Heart right ventricle (tissue), 16 donors: ENCODE data around the gene MYLK4. TPM values are rescaled to one million over a fixed set of nuclear protein-coding genes. Genes with fewer than 3 reads are reported as not detected.

Experiments
- ATAC-seq, 8 donors: fragments of 200-7000 bp; cut with Tn5 transposase; one replicate each; pipeline ENCODE4 v1.9.1; 2020; ENCODE audit warnings: mild to moderate bottlenecking in 8 of 8, moderate library complexity in 8 of 8, moderate number of reproducible peaks in 1 of 8
- DNase-seq, 2 donors: peaks; one replicate each; pipeline ENCODE4 v3.0.0-alpha.2; 2020
- H3K27ac ChIP-seq, 10 donors: fragments of 200-600 bp; sonication (generic) in 2 of 10; one replicate each; pipeline versions ENCODE4 v1.5.0 to v1.8.0; 2020 to 2022; ENCODE audit warnings: mild to moderate bottlenecking in 3 of 10
- H3K27me3 ChIP-seq, 7 donors: fragments of 200-600 bp; one replicate each; pipeline ENCODE4 v1.8.0; 2021 to 2022; ENCODE audit warnings: mild to moderate bottlenecking in 2 of 7
- H3K36me3 ChIP-seq, 9 donors: fragments of 200-600 bp; sonication (generic) in 1 of 9; one replicate each; pipeline versions ENCODE4 v1.5.0 to v1.8.0; 2020 to 2022; ENCODE audit warnings: mild to moderate bottlenecking in 2 of 9
- H3K4me1 ChIP-seq, 9 donors: fragments of 200-600 bp; sonication (generic) in 1 of 9; one replicate each; pipeline versions ENCODE4 v1.5.0 to v1.8.0; 2020 to 2022; ENCODE audit warnings: mild to moderate bottlenecking in 4 of 9
- H3K4me3 ChIP-seq, 10 donors: fragments of 200-600 bp; sonication (generic) in 2 of 10; one replicate each; pipeline versions ENCODE4 v1.5.0 to v1.8.0; 2020 to 2022; ENCODE audit warnings: mild to moderate bottlenecking in 7 of 10, moderate library complexity in 2 of 10
- H3K9me3 ChIP-seq, 11 donors: fragments of 200-600 bp in 10 of 11; sonication (generic) in 2 of 11; one replicate each; pipeline versions ENCODE4 v1.5.0 to v1.8.0; 2013 to 2022; ENCODE audit warnings: mild to moderate bottlenecking in 2 of 11, control low read depth in 1 of 11, moderate library complexity in 1 of 11
- WGBS, 2 donors: extraction: QIAGEN DNeasy Blood & Tissue Kit; methylation state at CpG; one replicate each; pipeline ENCODE4 v1.1.7; 2013; ENCODE audit warnings: inconsistent platforms in 1 of 2; 5-methylcytosine and 5-hydroxymethylcytosine counted together
- intact Hi-C, 10 donors: fragments of 100-400 bp; cut with DNase I; formaldehyde crosslinking; loops; one replicate each; pipeline versions ENCODE4 v1.11.1 to v1.14.2; 2022
- polyA plus RNA-seq, 2 donors: library from polyadenylated mRNA; stranded (reverse); fragments of 200-250 nt; gene quantifications; one replicate each; pipeline ENCODE4 v1.2.3, GENCODE V29; 2013
- total RNA-seq, 10 donors: library from RNA; stranded (reverse); fragmentation: NEBNext Ultra II Directional in 3 of 10; extraction: Animal tissue kit (Norgen Biotek cat#: 25700) in 3 of 10; gene quantifications; one replicate each; pipeline versions ENCODE4 v1.2.1 to v1.2.4, GENCODE V29; 2021 to 2023
- TF ChIP-seq, protein P1 (sequence below), 9 donors: fragments of 200-600 bp; sonication (generic) in 2 of 9; IDR thresholded peaks; one replicate each; pipeline versions ENCODE4 v1.5.0 to v1.8.0; 2021 to 2022; ENCODE audit warnings: antibody characterized with exemption in 9 of 9, mild to moderate bottlenecking in 5 of 9, moderate library complexity in 1 of 9
- donor health status: Arrhythmogenic right ventricular cardiomyopathy.
- donor health status: ischemic (EF 13 %, LVEDD 7.1; RV severe dilation, severe dysfunction).
- donor health status: healthy with polysubstance abuse.
- donor health status: DM: no; HTN: yes; CAD: no.
- donor health status: DM: no; HTN: no; CAD: no.
- donor health status: ischemic (EF 25% LVEDD 6.9; RV normal size, moderate dysfunction).
- donor health status: ischemic (EF 25% LVEDD 5.7; RV mildly dilated, moderate dysfunction).
- donor health status: healthy.
- donor health status: DM: yes; HTN: yes; CAD: no.
- donor health status: Ischemic cardiomyopathy.
- donor health status: ischemic (EF 35%, LVEDD 5.7; RV mildly dilated, moderate dysfunction).
- donor health status: nonischemic (EF 11% LVEDD 7.7; RV severe dilation, severe dysfunction).
- donor health status: DM: yes; HTN: yes; CAD: no.
- donor health status: PGD.
- donor health status: ischemic (EF 29% LVEDD 5.4; RV normal size, mild dysfunction).
- donor health status: nonischemic (EF 23%, LVEDD 6.1; RV moderate dilation, normal function).

Gene MYLK4
- total and polyA plus RNA-seq, 12 donors: 0.13 to 2.5 (median 0.92) TPM

DNA sequence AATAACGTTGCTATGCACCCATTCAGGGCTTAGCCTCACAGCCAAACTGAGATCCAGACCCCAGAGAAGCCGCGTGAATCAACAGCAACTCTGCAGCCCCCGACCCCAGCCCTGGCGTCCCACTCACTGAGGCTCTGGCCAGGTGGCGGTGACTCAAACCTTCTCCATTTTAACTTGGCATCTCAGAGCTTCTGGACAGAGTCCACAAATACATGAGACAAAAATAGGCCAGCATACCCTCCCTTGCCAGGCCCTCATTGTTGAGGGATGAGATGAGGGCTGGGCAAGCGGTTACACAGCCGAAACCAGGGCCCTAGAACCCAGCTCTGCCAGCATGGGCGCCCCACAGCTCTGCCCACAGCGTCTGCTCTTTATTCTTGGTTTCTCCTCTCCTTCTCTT, 118.4 kb downstream of the MYLK4 start:
- H3K4me3 ChIP-seq: no peak overlapping the region
- H3K36me3 ChIP-seq: no peaks in the 10 kb centered on the region
- peak; percentile 31 to 86 (median 60) for ATAC-seq
- peak overlapping the region in 7 of 10 donors; percentile 55 to 94 (median 83) for H3K27ac ChIP-seq
- H3K4me1 ChIP-seq: peaks cover 2 to 34% (median 22%) of the 10 kb centered on the region in 9 donors
- 43 to 61% methylated on average over 10 of the region's 10 CpGs for WGBS, 2 donors
- TF ChIP-seq, protein P1, sequence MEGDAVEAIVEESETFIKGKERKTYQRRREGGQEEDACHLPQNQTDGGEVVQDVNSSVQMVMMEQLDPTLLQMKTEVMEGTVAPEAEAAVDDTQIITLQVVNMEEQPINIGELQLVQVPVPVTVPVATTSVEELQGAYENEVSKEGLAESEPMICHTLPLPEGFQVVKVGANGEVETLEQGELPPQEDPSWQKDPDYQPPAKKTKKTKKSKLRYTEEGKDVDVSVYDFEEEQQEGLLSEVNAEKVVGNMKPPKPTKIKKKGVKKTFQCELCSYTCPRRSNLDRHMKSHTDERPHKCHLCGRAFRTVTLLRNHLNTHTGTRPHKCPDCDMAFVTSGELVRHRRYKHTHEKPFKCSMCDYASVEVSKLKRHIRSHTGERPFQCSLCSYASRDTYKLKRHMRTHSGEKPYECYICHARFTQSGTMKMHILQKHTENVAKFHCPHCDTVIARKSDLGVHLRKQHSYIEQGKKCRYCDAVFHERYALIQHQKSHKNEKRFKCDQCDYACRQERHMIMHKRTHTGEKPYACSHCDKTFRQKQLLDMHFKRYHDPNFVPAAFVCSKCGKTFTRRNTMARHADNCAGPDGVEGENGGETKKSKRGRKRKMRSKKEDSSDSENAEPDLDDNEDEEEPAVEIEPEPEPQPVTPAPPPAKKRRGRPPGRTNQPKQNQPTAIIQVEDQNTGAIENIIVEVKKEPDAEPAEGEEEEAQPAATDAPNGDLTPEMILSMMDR (IDR thresholded peaks at IDR 0.05): no peak
- DNase-seq: peak; percentile 25 to 56
- no peaks in the 10 kb centered on the region for H3K9me3 ChIP-seq
- intact Hi-C loops: loop anchor here in 8 of 10 donors (5.0 to 10.0 kb wide), 16 partner anchors 112 to 1035 kb away; partner anchors contain the start of genes FOXC1 (in 2 of the 8), GMDS (in 1 of the 8) and MYLK4 (in 1 of the 8)
- H3K27me3 ChIP-seq: no peaks in the 10 kb centered on the region

DNA sequence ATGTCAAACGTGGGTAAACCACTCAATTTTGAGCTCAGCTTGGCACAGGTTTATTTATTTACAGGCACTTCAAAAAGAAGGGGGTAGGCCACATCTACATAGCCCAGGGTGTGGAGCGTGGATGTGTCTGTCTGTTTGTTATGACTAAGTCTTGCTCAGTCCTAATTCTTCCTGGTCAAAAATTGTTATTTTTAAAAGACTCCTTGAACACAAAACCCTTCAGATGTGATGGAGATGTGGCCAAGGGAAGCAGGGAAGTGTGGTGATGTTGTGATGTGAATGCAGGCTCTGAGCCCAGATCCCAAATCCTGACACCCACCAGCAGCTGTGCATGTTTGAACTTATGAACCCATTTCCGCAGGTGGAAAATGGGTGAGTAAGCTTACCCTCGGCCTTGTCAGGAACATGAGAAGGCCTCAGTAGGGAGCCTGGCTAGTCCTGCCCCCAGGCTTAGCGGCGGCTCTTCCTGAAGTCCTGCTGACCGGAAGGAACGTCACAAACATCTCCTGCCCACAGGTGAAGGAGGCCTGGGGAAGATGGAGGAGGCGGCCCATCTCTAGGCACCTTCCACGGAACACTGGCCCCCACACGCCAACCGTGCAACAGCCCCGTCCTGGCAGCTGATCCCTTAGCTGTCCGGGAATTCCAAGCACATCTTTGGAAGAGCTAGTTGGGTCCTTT, 119.7 kb downstream of the MYLK4 start:
- peak in 2 of 8 donors; percentile 11 to 19 for ATAC-seq
- DNase-seq: peak in 1 of 2 donors; percentile 20
- 78% methylated on average over 14 of the region's 14 CpGs for WGBS, 2 donors
- intact Hi-C loops: loop anchor here in 8 of 10 donors (5.0 to 10.0 kb wide), 16 partner anchors 114 to 1034 kb away; partner anchors contain the start of genes FOXC1 (in 2 of the 8), GMDS (in 1 of the 8) and MYLK4 (in 1 of the 8)
- Histone ChIP-seq H3K4me1 (peaks cover 2 to 41% (median 22%) of the 10 kb centered on the region in 9 donors), H3K4me3 (no peak overlapping the region), H3K9me3 (no peaks in the 10 kb centered on the region), H3K27ac (peak overlapping the region in 5 of 10 donors; percentile 53 to 94 (median 55)), H3K27me3 (no peaks in the 10 kb centered on the region), H3K36me3 (no peaks in the 10 kb centered on the region)
- TF ChIP-seq, protein P1 (IDR thresholded peaks at IDR 0.05): no peak

DNA sequence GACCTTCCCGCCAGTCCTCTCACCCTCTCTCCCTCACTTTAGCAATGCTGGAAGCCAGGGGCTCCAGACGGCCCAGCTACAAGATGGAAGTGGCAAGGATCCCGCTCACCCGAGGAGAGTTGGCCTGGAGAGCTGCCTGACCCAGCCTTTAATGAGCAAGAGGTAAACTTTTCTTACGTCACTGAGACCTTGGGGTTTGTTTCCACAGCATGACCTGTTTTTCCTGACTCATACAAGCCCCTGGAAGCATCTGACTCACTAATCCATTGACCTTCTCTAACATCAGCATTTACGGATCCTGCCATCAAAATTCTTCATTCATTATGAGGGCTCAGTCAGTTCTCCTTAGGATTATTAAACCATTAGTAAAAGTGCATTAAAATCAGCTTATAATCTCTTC, 120.4 kb downstream of the MYLK4 start:
- peak in 1 of 2 donors; percentile 30 for DNase-seq
- WGBS, 2 donors: 76 to 84% methylated on average over 6 of the region's 6 CpGs
- ATAC-seq: no peak

DNA sequence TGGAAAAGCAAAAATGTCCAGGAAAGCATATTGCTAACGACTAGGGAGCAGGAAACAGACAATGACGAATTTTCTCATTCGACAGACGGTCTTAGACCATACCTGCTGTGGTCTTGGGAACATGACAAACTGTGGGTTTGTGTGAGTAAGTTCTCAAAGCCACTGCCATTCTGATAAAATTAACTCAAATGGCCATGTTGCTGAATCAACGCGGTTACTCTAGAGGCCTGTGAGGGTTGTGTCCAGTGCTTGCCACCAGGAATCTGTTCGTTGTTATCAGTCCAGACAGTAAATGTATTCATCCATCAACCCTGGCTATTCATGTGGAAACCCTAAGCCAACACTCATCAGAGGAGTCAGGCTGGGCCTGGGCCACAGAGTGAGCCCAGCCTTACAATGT, 124.3 kb downstream of the MYLK4 start:
- intact Hi-C loops: no loop called here
- TF ChIP-seq, protein P1 (IDR thresholded peaks at IDR 0.05): no peak
- Histone ChIP-seq H3K4me1 (peaks cover 0 to 36% (median 16%) of the 10 kb centered on the region in 9 donors), H3K27me3 (no peaks in the 10 kb centered on the region), H3K9me3 (no peaks in the 10 kb centered on the region), H3K4me3 (no peak overlapping the region), H3K27ac (peak overlapping the region in 7 of 10 donors; percentile 4 to 87 (median 77)), H3K36me3 (no peaks in the 10 kb centered on the region)
- no peak for DNase-seq
- 75 to 79% methylated on average over 7 of the region's 7 CpGs for WGBS, 2 donors
- no peak for ATAC-seq

More for the DNA sequence above, 120.4 kb downstream of the MYLK4 start:
- H3K9me3 ChIP-seq: no peaks in the 10 kb centered on the region
- peaks cover 2 to 44% (median 28%) of the 10 kb centered on the region in 9 donors for H3K4me1 ChIP-seq
- no peaks in the 10 kb centered on the region for H3K27me3 ChIP-seq
- peak overlapping the region in 5 of 10 donors; percentile 53 to 94 (median 55) for H3K27ac ChIP-seq
- H3K36me3 ChIP-seq: no peaks in the 10 kb centered on the region
- no peak overlapping the region for H3K4me3 ChIP-seq
- intact Hi-C loops: loop anchor here in 8 of 10 donors (5.0 to 10.0 kb wide), 16 partner anchors 114 to 1033 kb away; partner anchors contain the start of genes FOXC1 (in 2 of the 8), GMDS (in 1 of the 8) and MYLK4 (in 1 of the 8)
- TF ChIP-seq, protein P1 (IDR thresholded peaks at IDR 0.05): no peak
